ENCODE results near the gene LTC4S.

Gene LTC4S

GRCh38 chr5:179800696-179801201 lies 7.0 kb downstream of the LTC4S start:
- Histone ChIP-seq H3K9me3 (ENCODE audit: control insufficient read depth, low read length) (no peaks in the 10 kb centered on the region), H3K36me3 (ENCODE audit: control insufficient read depth, insufficient read depth, low read length) (peaks cover 28% of the 10 kb centered on the region), H3K4me3 (ENCODE audit: insufficient read depth, low read depth, low read length) (no peak overlapping the region), H3K4me1 (ENCODE audit: control insufficient read depth, insufficient read depth, low read length) (peaks cover 33% of the 10 kb centered on the region), H3K27ac (ENCODE audit: insufficient read depth, low read depth, low read length, poor library complexity, severe bottlenecking) (no peak overlapping the region), H3K27me3 (ENCODE audit: control insufficient read depth, insufficient read depth, low read length, poor library complexity, severe bottlenecking) (peaks cover 15% of the 10 kb centered on the region)
- 91% methylated on average over 12 of the region's 12 CpGs for WGBS, 2 experiments

- H3K4me3 ChIP-seq (ENCODE audit: insufficient read depth, low read depth, low read length): no peak overlapping the region
- H3K27me3 ChIP-seq (ENCODE audit: control insufficient read depth, insufficient read depth, low read length, poor library complexity, severe bottlenecking): peaks cover 9% of the 10 kb centered on the region
- H3K9me3 ChIP-seq (ENCODE audit: control insufficient read depth, low read length): no peaks in the 10 kb centered on the region
- no peak overlapping the region for H3K27ac ChIP-seq (ENCODE audit: insufficient read depth, low read depth, low read length, poor library complexity, severe bottlenecking)
- WGBS, 2 experiments: 82% methylated on average over 67 of the region's 67 CpGs
- H3K4me1 ChIP-seq (ENCODE audit: control insufficient read depth, insufficient read depth, low read length): peaks cover 33% of the 10 kb centered on the region
- H3K36me3 ChIP-seq (ENCODE audit: control insufficient read depth, insufficient read depth, low read length): peaks cover 28% of the 10 kb centered on the region
Observed at GRCh38 chr5:179801304-179802206, 7.8 kb downstream of the LTC4S start.

- Histone ChIP-seq H3K36me3 (ENCODE audit: control insufficient read depth, insufficient read depth, low read length) (peaks cover 27% of the 10 kb centered on the region), H3K27ac (ENCODE audit: insufficient read depth, low read depth, low read length, poor library complexity, severe bottlenecking) (no peak overlapping the region), H3K4me3 (ENCODE audit: insufficient read depth, low read depth, low read length) (no peak overlapping the region), H3K4me1 (ENCODE audit: control insufficient read depth, insufficient read depth, low read length) (peaks cover 33% of the 10 kb centered on the region), H3K9me3 (ENCODE audit: control insufficient read depth, low read length) (no peaks in the 10 kb centered on the region), H3K27me3 (ENCODE audit: control insufficient read depth, insufficient read depth, low read length, poor library complexity, severe bottlenecking) (peaks cover under 1% of the 10 kb centered on the region)
- 91 to 92% methylated on average over 19 of the region's 19 CpGs for WGBS, 2 experiments
Observed at GRCh38 chr5:179802207-179802883, 8.6 kb downstream of the LTC4S start.

- no peak overlapping the region for H3K27ac ChIP-seq (ENCODE audit: insufficient read depth, low read depth, low read length, poor library complexity, severe bottlenecking)
- 46 to 47% methylated on average over 11 of the region's 11 CpGs for WGBS, 2 experiments
- no peaks in the 10 kb centered on the region for H3K9me3 ChIP-seq (ENCODE audit: control insufficient read depth, low read length)
- peaks cover 33% of the 10 kb centered on the region for H3K4me1 ChIP-seq (ENCODE audit: control insufficient read depth, insufficient read depth, low read length)
- no peaks in the 10 kb centered on the region for H3K27me3 ChIP-seq (ENCODE audit: control insufficient read depth, insufficient read depth, low read length, poor library complexity, severe bottlenecking)
- H3K36me3 ChIP-seq (ENCODE audit: control insufficient read depth, insufficient read depth, low read length): peaks cover 20% of the 10 kb centered on the region
- H3K4me3 ChIP-seq (ENCODE audit: insufficient read depth, low read depth, low read length): peak overlapping the region; percentile 0
Observed at GRCh38 chr5:179802950-179803562, 9.3 kb downstream of the LTC4S start.

GRCh38 chr5:179803651-179804554 lies 10.1 kb downstream of the LTC4S start:
- WGBS, 2 experiments: 67 to 69% methylated on average over 18 of the region's 18 CpGs

GRCh38 chr5:179804555-179804947 lies 10.8 kb downstream of the LTC4S start:
- 94 to 95% methylated on average over 8 of the region's 8 CpGs for WGBS, 2 experiments
- Histone ChIP-seq H3K36me3 (ENCODE audit: control insufficient read depth, insufficient read depth, low read length) (peaks cover 5% of the 10 kb centered on the region), H3K27ac (ENCODE audit: insufficient read depth, low read depth, low read length, poor library complexity, severe bottlenecking) (no peak overlapping the region), H3K4me3 (ENCODE audit: insufficient read depth, low read depth, low read length) (no peak overlapping the region), H3K27me3 (ENCODE audit: control insufficient read depth, insufficient read depth, low read length, poor library complexity, severe bottlenecking) (no peaks in the 10 kb centered on the region), H3K9me3 (ENCODE audit: control insufficient read depth, low read length) (no peaks in the 10 kb centered on the region), H3K4me1 (ENCODE audit: control insufficient read depth, insufficient read depth, low read length) (peaks cover 33% of the 10 kb centered on the region)

More at GRCh38 chr5:179803651-179804554, 10.1 kb downstream of the LTC4S start:
- Histone ChIP-seq H3K9me3 (ENCODE audit: control insufficient read depth, low read length) (no peaks in the 10 kb centered on the region), H3K4me1 (ENCODE audit: control insufficient read depth, insufficient read depth, low read length) (peaks cover 33% of the 10 kb centered on the region), H3K4me3 (ENCODE audit: insufficient read depth, low read depth, low read length) (no peak overlapping the region), H3K27me3 (ENCODE audit: control insufficient read depth, insufficient read depth, low read length, poor library complexity, severe bottlenecking) (no peaks in the 10 kb centered on the region), H3K36me3 (ENCODE audit: control insufficient read depth, insufficient read depth, low read length) (peaks cover 11% of the 10 kb centered on the region), H3K27ac (ENCODE audit: insufficient read depth, low read depth, low read length, poor library complexity, severe bottlenecking) (no peak overlapping the region)

- Histone ChIP-seq H3K27me3 (ENCODE audit: control insufficient read depth, insufficient read depth, low read length, poor library complexity, severe bottlenecking) (no peaks in the 10 kb centered on the region), H3K36me3 (ENCODE audit: control insufficient read depth, insufficient read depth, low read length) (peaks cover under 1% of the 10 kb centered on the region), H3K4me3 (ENCODE audit: insufficient read depth, low read depth, low read length) (peak overlapping the region; percentile 72), H3K4me1 (ENCODE audit: control insufficient read depth, insufficient read depth, low read length) (peaks cover 33% of the 10 kb centered on the region), H3K9me3 (ENCODE audit: control insufficient read depth, low read length) (no peaks in the 10 kb centered on the region), H3K27ac (ENCODE audit: insufficient read depth, low read depth, low read length, poor library complexity, severe bottlenecking) (no peak overlapping the region)
- WGBS, 2 experiments: 65 to 67% methylated on average over 9 of the region's 9 CpGs
Observed at GRCh38 chr5:179805070-179805528, 11.3 kb downstream of the LTC4S start.

GRCh38 chr5:179805529-179806249 lies 11.9 kb downstream of the LTC4S start:
- H3K36me3 ChIP-seq (ENCODE audit: control insufficient read depth, insufficient read depth, low read length): no peaks in the 10 kb centered on the region
- no peak overlapping the region for H3K27ac ChIP-seq (ENCODE audit: insufficient read depth, low read depth, low read length, poor library complexity, severe bottlenecking)
- WGBS, 2 experiments: 6 to 8% methylated on average over 65 of the region's 65 CpGs

More at GRCh38 chr5:179805529-179806249, 11.9 kb downstream of the LTC4S start:
- no peaks in the 10 kb centered on the region for H3K9me3 ChIP-seq (ENCODE audit: control insufficient read depth, low read length)
- H3K27me3 ChIP-seq (ENCODE audit: control insufficient read depth, insufficient read depth, low read length, poor library complexity, severe bottlenecking): no peaks in the 10 kb centered on the region
- peaks cover 33% of the 10 kb centered on the region for H3K4me1 ChIP-seq (ENCODE audit: control insufficient read depth, insufficient read depth, low read length)
- H3K4me3 ChIP-seq (ENCODE audit: insufficient read depth, low read depth, low read length): peak overlapping the region; percentile 72

All from ectodermal cell (in vitro differentiated cells).